Mucosa of gallbladder (tissue), 1 donor: ENCODE data around the gene TOP3B. TPM values are rescaled to one million over a fixed set of nuclear protein-coding genes. Genes with fewer than 3 reads are reported as not detected.
"Not testable (repeated sequence)": the region's sequence is repeated elsewhere in the genome, so short reads cannot be mapped to it uniquely, and the experiment has no call there.

Experiments used
- DNase-seq: peaks from one replicate; pipeline ENCODE4 v3.0.0-alpha.2; 2020; ENCODE audit warnings: low spot score
- total RNA-seq: library from RNA; stranded (reverse); gene quantifications from one replicate; pipeline ENCODE4 v1.2.1, GENCODE V29; 2021
- donor health status: DM: no; HTN: no; CAD: no.

The TOP3B gene
- total RNA-seq, 1 donor from 2014 or later: 33.1 TPM

- DNase-seq: no peak
These were observed 55.9 kb downstream of the TOP3B start for GRCh38 chr22:21926728-21927127.

GRCh38 chr22:21923163-21923561 lies 59.4 kb downstream of the TOP3B start:
- no peak for DNase-seq

- no peak for DNase-seq
These were observed 60.0 kb downstream of the TOP3B start for GRCh38 chr22:21922370-21923162.

GRCh38 chr22:21921729-21922128 lies 60.9 kb downstream of the TOP3B start:
- DNase-seq: no peak

GRCh38 chr22:21921184-21921721 lies 61.3 kb downstream of the TOP3B start:
- no peak for DNase-seq

GRCh38 chr22:21920341-21921183 lies 62.0 kb downstream of the TOP3B start:
- no peak for DNase-seq

GRCh38 chr22:21919526-21920307 lies 62.9 kb downstream of the TOP3B start:
- DNase-seq: no peak

GRCh38 chr22:21918466-21919185 lies 64.0 kb downstream of the TOP3B start:
- no peak for DNase-seq

- DNase-seq: no peak
These were observed 64.7 kb downstream of the TOP3B start for GRCh38 chr22:21917959-21918261.

- no peak for DNase-seq
These were observed 65.2 kb downstream of the TOP3B start for GRCh38 chr22:21917181-21917958.

- no peak for DNase-seq
These were observed 66.2 kb downstream of the TOP3B start for GRCh38 chr22:21916309-21916918.

- DNase-seq: no peak
These were observed 66.8 kb downstream of the TOP3B start for GRCh38 chr22:21915624-21916308.

GRCh38 chr22:21914033-21914642 lies 68.4 kb downstream of the TOP3B start:
- DNase-seq: not testable (repeated sequence)

- DNase-seq: not testable (repeated sequence)
These were observed 72.2 kb downstream of the TOP3B start for GRCh38 chr22:21910367-21910766.

- no peak for DNase-seq
These were observed 72.7 kb downstream of the TOP3B start for GRCh38 chr22:21909871-21910270.

- DNase-seq: no peak
These were observed 74.7 kb downstream of the TOP3B start for GRCh38 chr22:21907638-21908522.
